ENCODE results near the gene ZGPAT.
A peak's percentile ranks its signal among the peaks of the same experiment; 100 is the strongest.

The ZGPAT gene

DNA sequence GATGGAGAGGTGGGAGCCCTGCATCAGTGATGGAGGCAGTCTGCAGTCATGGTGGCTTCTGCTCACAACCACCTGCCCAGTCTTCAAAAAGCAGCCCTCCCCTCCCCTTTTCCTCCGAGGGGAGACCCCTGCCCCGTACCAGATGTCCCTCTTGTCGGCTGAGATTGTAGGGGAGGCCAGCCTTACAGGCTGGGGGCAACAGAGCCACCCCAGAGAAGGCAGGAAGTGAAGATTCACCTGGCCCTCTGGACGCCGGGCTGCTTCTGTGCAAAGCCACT lies 6.8 kb upstream of the ZGPAT start:
- Mint-ChIP-seq H3K9me3 (no peaks in the 10 kb centered on the region), H3K4me1 (ENCODE audit: low read depth) (peaks cover 8% of the 10 kb centered on the region), H3K36me3 (ENCODE audit: low read depth) (peaks cover 12% of the 10 kb centered on the region), H3K27me3 (ENCODE audit: low read depth) (no peaks in the 10 kb centered on the region), H3K4me3 (no peak overlapping the region), H3K27ac (no peak overlapping the region)
- DNase-seq (ENCODE audit: low spot score) = no peak

DNA sequence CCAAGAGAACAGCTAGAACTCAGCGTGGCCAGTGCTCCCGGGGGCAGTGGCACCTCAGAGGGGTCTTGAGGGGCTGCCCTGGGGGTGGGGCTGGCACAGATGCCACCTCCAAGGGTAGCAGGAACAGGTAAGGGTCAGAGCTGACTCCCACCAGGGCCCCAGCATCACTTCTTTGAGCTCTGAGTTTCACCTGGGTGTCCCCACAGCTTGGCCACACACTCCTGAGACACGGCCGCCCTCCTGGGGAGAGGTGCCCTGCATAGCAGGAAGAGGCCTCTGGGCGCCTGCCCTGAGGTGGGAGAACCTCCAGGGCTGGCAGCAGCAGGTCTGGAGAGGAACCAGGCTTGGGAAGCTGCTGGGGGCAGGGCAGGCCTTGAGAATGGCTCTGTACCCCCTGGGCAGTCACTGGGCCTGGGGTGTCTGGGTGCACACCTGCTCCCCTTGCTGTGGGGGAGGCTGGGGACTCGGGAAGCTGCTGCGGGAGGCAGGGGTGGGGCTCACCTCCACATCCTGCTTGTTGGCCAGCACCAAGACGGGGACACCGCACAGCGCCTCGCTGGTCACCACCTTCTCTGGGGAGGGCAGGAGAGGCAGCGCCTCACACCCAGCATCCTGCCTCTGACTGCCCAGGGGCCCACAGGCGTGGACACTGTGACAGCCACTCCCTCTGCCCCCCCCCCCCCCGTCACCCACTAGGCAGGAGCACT lies 6.4 kb upstream of the ZGPAT start:
- DNase-seq (ENCODE audit: low spot score) = no peak
- Mint-ChIP-seq H3K4me1 (ENCODE audit: low read depth) (peaks cover 11% of the 10 kb centered on the region), H3K27ac (no peak overlapping the region), H3K9me3 (no peaks in the 10 kb centered on the region), H3K27me3 (ENCODE audit: low read depth) (no peaks in the 10 kb centered on the region), H3K36me3 (ENCODE audit: low read depth) (peaks cover 17% of the 10 kb centered on the region), H3K4me3 (no peak overlapping the region)

DNA sequence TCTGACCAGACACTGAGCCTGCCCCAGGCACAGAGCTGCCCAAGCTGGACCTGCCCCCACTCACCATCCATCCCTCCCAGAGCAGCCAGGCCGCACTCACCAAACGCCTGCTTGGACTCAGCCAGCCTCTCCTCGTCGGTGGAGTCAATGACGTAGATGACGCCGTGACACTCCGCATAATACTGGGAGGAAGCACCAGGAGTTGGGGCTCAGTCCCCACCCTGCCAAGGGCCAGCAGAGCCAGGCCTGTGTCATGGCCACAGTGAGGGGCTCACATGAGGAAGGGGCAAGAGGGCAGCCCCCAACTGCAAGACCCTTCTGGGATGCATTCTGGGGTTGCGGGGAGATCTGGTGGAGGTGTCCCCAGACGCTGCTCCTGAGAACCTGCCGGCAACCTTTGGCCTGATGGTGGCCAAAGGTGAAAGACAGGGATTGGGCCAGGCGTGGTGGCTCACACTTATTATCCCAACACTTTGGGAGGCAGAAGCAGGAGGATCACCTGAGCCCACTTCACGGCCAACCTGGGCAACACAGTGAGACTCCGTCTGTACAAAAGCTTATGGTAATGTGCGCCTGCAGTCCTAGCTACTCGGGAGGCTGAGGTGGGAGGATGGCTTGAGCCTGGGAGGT lies 5.7 kb upstream of the ZGPAT start:
- no peak overlapping the region for H3K4me3 Mint-ChIP-seq
- H3K27ac Mint-ChIP-seq = no peak overlapping the region
- no peaks in the 10 kb centered on the region for H3K9me3 Mint-ChIP-seq
- H3K27me3 Mint-ChIP-seq (ENCODE audit: low read depth) = no peaks in the 10 kb centered on the region
- peaks cover 24% of the 10 kb centered on the region for H3K36me3 Mint-ChIP-seq (ENCODE audit: low read depth)
- DNase-seq (ENCODE audit: low spot score) = no peak
- peaks cover 18% of the 10 kb centered on the region for H3K4me1 Mint-ChIP-seq (ENCODE audit: low read depth)

DNA sequence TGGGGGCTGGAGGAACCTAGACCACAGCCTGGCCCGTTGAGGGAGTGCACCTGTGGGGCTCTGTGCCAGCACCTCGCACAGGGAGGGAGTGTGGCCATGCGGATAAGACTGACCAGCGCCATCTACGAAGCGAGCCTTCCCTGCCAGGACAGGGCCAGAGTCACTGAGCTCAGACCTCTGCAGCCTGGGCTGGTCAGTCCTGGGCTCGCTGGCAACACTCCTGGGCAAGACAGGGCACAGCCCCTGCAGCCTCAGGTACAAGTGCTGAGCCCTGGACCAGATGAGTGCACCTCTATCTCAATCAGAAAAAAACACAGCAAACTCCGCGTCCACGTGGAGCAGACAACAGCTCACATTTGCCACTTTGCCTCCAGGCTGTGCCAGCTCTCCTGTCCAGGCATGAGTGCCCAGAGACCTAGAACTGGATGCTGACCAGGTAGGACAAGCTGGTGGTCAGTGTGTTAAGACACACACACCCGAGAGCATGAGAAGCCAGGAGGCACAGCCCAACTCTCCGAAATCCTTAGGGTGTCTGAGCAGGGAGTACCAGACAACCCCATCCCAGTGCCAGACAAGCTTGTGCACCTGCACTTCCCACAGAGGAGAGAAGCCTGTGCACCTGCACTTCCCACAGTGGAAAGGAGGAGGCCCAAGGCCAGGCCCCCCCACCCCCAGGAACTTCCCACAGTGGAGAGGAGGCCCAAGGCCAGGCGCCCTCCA lies 4.9 kb upstream of the ZGPAT start:
- Mint-ChIP-seq H3K9me3 (no peaks in the 10 kb centered on the region), H3K36me3 (ENCODE audit: low read depth) (peaks cover 24% of the 10 kb centered on the region), H3K4me1 (ENCODE audit: low read depth) (peaks cover 18% of the 10 kb centered on the region), H3K4me3 (no peak overlapping the region), H3K27ac (no peak overlapping the region), H3K27me3 (ENCODE audit: low read depth) (no peaks in the 10 kb centered on the region)
- no peak for DNase-seq (ENCODE audit: low spot score)

DNA sequence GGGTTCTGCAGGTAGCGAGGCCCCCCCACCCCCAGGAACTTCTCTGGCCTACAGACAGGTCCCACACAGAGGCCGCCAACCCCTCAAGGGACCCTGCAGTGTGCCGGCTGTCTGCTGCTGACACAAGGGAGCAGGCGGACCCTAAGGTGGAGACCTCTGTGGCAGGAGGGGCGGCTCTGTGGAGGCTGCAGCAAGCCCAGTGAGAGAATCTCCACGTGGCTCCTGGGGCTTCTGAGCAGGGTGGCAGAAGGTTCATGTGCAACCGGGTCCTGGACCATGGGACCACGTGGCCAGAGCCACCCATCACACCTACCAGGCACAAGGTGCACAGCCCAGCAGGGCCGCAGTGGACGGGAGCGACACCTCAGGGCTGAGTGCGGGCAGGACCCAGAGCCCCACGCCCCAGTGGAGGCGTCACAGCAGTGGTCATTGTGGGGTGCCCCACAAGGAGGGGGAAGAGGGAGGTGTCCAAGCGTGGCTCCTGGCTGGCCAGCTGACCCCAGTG lies 4.3 kb upstream of the ZGPAT start:
- H3K9me3 Mint-ChIP-seq = no peaks in the 10 kb centered on the region
- no peaks in the 10 kb centered on the region for H3K27me3 Mint-ChIP-seq (ENCODE audit: low read depth)
- H3K4me1 Mint-ChIP-seq (ENCODE audit: low read depth) = peaks cover 19% of the 10 kb centered on the region
- peaks cover 27% of the 10 kb centered on the region for H3K36me3 Mint-ChIP-seq (ENCODE audit: low read depth)
- H3K4me3 Mint-ChIP-seq = no peak overlapping the region
- no peak overlapping the region for H3K27ac Mint-ChIP-seq
- DNase-seq (ENCODE audit: low spot score) = no peak

DNA sequence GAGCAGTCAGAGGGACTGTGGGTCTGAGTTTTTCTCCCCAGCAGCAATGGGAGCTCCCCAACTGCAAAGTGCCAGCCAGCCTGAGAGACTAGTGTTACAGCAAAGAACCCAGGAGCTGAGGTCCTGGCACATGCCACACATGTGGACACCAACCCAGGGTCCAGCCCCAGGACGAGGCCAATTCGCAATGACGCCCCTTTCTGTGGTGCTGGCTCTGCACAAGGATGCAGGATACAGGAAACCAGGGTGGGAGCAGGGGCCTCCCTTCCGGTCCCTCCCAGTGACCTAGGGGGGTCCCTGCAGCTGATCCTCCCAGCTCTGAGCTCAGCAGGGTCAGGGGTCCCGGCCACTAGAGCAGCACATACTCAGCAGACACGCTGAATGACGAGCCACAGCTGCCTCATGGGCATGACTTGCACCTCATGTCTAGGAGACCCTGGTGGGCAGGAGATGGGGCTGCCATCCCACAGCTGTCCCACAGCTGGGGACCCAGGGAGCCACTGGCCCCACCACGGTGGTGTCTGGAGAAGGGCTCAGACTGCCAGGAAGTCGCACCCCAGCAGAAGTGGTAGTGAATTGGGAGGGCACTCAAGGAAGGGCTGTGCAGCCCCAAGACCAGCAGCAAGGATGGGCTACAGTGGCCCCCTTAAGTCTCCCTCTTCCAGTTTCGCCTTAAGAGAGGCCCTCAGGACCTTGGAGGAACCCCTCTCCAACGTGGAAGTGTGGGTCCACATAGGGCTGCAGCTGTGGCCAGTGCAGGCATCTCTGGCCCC lies 3.7 kb upstream of the ZGPAT start:
- Mint-ChIP-seq H3K4me1 (ENCODE audit: low read depth) (peaks cover 24% of the 10 kb centered on the region), H3K36me3 (ENCODE audit: low read depth) (peaks cover 33% of the 10 kb centered on the region), H3K4me3 (no peak overlapping the region), H3K9me3 (no peaks in the 10 kb centered on the region), H3K27me3 (ENCODE audit: low read depth) (no peaks in the 10 kb centered on the region), H3K27ac (no peak overlapping the region)
- no peak for DNase-seq (ENCODE audit: low spot score)

DNA sequence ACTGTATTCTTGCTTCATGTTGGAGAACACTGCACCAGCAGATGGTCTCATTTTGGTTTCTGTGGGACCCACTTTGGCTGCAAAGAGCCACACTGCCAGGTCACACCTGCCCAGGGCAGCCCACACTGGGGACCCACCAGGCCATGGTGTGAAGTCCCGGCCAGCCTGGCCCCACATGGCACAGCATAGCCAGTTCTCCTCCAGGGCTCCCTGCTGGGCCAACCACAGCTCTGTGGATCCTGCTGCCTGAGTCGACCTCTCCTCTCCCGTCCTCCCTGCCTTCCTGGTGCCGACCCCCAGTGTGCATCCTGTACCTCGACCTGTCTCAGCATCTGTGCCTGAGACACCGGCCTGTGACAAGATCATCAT lies 3.1 kb upstream of the ZGPAT start:
- Mint-ChIP-seq H3K27me3 (ENCODE audit: low read depth) (no peaks in the 10 kb centered on the region), H3K4me3 (peak overlapping the region; percentile 18), H3K9me3 (no peaks in the 10 kb centered on the region), H3K4me1 (ENCODE audit: low read depth) (peaks cover 26% of the 10 kb centered on the region), H3K36me3 (ENCODE audit: low read depth) (peaks cover 37% of the 10 kb centered on the region), H3K27ac (peak overlapping the region; percentile 4)
- no peak for DNase-seq (ENCODE audit: low spot score)

DNA sequence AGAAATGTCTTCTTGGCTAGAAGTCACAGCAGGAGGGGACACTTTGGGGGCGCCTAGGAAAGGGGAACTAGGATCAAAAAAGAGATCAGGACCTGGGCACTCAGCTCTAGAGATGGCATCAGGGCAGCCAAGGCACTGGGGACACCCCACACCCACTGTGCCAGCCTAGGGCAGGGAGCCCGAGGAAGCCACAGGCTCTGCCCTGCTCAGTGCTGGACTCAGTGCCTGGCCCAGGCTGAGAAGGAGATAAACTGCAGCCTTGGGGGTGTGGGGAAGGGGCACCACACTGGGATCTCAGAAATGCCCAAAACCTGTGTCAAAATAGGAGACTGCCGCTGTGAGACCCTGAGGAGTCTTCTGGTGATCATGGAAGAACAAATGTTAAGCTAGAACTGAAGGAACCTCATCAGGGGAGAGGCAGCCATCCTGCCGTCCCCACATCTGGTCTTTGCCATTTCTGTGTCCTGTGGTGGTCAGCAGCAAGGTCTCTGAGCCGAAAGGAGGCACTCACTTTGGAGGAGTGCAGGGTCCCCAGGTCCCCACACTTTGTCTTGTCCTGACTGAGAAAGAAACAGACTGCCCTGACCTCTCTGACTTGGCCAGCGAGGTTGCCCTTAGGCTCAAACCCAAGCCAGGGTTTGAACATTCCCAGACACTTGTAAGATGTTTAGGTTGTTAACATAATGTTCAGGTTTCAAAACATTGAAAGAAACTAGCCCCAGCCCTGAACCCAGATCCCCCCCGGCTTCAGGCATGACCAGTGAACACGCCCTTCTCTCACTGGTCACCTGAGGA lies 2.4 kb upstream of the ZGPAT start:
- Mint-ChIP-seq H3K27ac (no peak overlapping the region), H3K4me3 (peak overlapping the region; percentile 18), H3K4me1 (ENCODE audit: low read depth) (peaks cover 27% of the 10 kb centered on the region), H3K9me3 (no peaks in the 10 kb centered on the region), H3K27me3 (ENCODE audit: low read depth) (no peaks in the 10 kb centered on the region), H3K36me3 (ENCODE audit: low read depth) (peaks cover 42% of the 10 kb centered on the region)
- DNase-seq (ENCODE audit: low spot score) = no peak

DNA sequence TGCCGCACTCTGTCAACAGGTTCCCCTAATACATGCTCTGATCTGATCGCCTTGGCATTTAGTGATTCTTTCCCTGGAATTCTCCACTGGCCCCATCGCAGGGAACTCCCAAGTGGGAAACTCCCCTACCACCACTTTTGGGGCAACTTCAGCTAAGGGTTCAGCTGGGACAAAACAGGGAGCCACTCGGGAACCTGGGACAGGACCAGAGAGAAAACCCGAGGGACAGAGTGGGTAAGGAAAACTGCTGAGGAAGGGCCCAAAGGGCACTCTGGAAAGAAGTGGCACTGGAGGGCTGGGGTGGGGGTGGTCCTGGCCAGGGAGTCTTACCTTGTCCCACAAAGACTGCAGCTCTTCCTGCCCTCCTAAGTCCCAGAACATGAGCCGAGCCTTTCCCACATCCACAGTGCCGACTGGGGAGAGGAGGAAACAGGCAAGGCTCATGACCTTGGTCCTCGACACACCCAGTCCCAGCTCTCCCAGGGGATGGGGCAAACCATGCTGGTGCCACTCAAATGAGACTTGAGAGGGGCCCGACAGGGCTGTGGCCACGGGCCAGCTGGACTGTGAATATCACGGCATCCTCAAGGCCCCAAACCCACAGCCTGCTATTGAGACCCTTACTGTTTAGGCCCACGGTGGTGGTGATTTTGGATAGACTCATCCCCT lies 1.7 kb upstream of the ZGPAT start:
- peak overlapping the region; percentile 94 for H3K4me3 Mint-ChIP-seq
- no peak for DNase-seq (ENCODE audit: low spot score)
- H3K9me3 Mint-ChIP-seq = no peaks in the 10 kb centered on the region
- peaks cover 33% of the 10 kb centered on the region for H3K4me1 Mint-ChIP-seq (ENCODE audit: low read depth)
- no peaks in the 10 kb centered on the region for H3K27me3 Mint-ChIP-seq (ENCODE audit: low read depth)
- H3K27ac Mint-ChIP-seq = peak overlapping the region; percentile 88
- peaks cover 49% of the 10 kb centered on the region for H3K36me3 Mint-ChIP-seq (ENCODE audit: low read depth)

DNA sequence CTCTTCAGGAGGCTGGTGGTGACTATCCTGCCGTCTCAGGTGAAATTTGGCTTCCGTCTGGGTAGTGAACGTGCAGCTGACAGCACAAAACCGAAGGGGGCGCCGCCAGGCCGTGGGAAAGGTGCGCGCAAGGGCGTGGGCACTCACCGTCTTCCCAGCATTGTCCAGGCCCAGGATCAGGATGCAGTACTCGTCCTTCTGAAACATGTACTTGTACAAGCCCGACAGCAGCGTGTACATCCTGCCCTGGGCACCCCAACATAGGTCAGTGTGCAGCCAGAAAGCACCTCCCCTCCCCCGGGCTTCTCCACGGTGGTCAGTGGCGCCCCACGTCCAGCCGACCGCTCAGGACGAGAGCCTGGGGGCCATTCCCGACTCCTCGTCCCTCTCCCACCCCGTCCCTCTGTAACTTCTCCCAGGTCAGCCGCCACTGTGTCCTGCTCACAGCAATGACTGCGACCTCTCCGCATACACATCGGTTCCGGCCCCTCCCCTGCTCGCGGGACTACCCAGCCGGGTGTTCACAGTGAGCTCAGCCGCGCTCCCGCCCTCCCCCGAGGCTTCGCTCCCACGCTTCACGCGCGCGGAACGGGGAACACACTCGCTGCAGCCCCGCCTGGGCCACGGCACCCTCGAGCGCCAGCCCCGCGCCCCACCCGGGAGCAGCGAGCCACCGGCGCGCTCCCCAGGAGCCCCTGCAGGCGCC lies 834 bp upstream of the ZGPAT start:
- H3K9me3 Mint-ChIP-seq = no peaks in the 10 kb centered on the region
- peaks cover 33% of the 10 kb centered on the region for H3K4me1 Mint-ChIP-seq (ENCODE audit: low read depth)
- peak overlapping the region; percentile 88 for H3K27ac Mint-ChIP-seq
- peak overlapping the region; percentile 94 for H3K4me3 Mint-ChIP-seq
- DNase-seq (ENCODE audit: low spot score) = peak; percentile 52
- peaks cover 56% of the 10 kb centered on the region for H3K36me3 Mint-ChIP-seq (ENCODE audit: low read depth)
- H3K27me3 Mint-ChIP-seq (ENCODE audit: low read depth) = no peaks in the 10 kb centered on the region

DNA sequence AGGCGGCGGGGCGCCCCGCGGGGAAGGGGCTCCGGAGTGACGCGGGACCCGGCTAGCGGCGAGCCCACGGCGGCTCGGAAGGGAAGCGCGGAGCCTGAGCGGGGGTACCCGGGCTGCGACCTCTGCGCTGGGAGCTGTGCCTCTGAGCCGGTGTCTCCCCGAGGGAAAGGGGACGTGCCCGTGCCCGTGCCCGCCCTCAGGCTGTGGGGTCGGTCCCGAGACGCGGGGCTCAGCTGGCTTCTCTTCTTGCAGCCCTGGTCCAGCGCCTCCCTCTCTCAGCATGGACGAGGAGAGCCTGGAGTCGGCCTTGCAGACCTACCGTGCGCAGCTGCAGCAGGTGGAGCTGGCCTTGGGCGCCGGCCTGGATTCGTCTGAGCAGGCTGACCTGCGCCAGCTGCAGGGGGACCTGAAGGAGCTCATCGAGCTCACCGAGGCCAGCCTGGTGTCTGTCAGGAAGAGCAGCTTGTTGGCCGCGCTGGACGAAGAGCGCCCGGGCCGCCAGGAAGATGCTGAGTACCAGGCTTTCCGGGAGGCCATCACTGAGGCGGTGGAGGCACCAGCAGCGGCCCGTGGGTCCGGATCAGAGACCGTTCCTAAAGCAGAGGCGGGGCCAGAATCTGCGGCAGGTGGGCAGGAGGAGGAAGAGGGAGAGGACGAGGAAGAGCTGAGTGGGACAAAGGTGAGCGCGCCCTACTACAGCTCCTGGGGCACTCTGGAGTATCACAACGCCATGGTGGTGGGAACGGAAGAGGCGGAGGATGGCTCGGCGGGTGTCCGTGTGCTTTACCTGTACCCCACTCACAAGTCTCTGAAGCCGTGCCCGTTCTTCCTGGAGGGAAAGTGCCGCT lies 686 bp downstream of the ZGPAT start:
- Mint-ChIP-seq H3K9me3 (peaks cover 5% of the 10 kb centered on the region), H3K36me3 (ENCODE audit: low read depth) (peaks cover 65% of the 10 kb centered on the region), H3K4me3 (peak overlapping the region; percentile 88), H3K27me3 (ENCODE audit: low read depth) (no peaks in the 10 kb centered on the region), H3K27ac (peak overlapping the region; percentile 67), H3K4me1 (ENCODE audit: low read depth) (peaks cover 37% of the 10 kb centered on the region)
- no peak for DNase-seq (ENCODE audit: low spot score)

DNA sequence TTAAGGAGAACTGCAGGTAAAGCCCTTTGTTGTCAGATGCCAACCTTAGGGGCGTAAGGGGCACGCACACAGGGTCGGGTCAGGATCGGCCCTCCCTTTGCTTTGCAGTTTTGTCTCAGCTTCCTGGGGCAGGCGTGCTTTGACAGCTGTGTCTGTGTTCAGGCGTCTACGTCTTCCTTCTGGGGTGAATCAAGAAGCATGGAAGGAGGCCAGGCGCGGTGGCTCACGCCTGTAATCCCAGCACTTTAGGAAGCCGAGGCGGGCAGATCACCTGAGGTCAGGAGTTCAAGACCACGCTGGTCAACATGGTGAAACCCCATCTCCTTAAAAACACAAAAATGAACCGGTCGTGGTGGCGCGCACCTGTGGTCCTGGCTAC lies 1.3 kb downstream of the ZGPAT start:
- peaks cover 68% of the 10 kb centered on the region for H3K36me3 Mint-ChIP-seq (ENCODE audit: low read depth)
- no peaks in the 10 kb centered on the region for H3K27me3 Mint-ChIP-seq (ENCODE audit: low read depth)
- peaks cover 5% of the 10 kb centered on the region for H3K9me3 Mint-ChIP-seq
- peak overlapping the region; percentile 88 for H3K4me3 Mint-ChIP-seq
- H3K27ac Mint-ChIP-seq = no peak overlapping the region
- H3K4me1 Mint-ChIP-seq (ENCODE audit: low read depth) = peaks cover 37% of the 10 kb centered on the region
- DNase-seq (ENCODE audit: low spot score) = no peak

Measured in T-helper 2 cell treated with Interferon-gamma antibody and Interleukin-4, amounts not matched to agents 5 μg/mL and 100 μg/mL, for 36 hours (primary cell).